Measurements from ENCODE around the gene ZNF789.
"Not testable (repeated sequence)": the region's sequence is repeated elsewhere in the genome, so short reads cannot be mapped to it uniquely, and the experiment has no call there.

ZNF789 gene

GRCh38 chr7:99472561-99473314 is at the start of gene ZNF789:
ZNF789 (plus strand) TSS chr7:99472890; CDS start chr7:99476457, 3,567 bp downstream.
- peak; percentile 71 to 98 (median 95) for DNase-seq

DNA sequence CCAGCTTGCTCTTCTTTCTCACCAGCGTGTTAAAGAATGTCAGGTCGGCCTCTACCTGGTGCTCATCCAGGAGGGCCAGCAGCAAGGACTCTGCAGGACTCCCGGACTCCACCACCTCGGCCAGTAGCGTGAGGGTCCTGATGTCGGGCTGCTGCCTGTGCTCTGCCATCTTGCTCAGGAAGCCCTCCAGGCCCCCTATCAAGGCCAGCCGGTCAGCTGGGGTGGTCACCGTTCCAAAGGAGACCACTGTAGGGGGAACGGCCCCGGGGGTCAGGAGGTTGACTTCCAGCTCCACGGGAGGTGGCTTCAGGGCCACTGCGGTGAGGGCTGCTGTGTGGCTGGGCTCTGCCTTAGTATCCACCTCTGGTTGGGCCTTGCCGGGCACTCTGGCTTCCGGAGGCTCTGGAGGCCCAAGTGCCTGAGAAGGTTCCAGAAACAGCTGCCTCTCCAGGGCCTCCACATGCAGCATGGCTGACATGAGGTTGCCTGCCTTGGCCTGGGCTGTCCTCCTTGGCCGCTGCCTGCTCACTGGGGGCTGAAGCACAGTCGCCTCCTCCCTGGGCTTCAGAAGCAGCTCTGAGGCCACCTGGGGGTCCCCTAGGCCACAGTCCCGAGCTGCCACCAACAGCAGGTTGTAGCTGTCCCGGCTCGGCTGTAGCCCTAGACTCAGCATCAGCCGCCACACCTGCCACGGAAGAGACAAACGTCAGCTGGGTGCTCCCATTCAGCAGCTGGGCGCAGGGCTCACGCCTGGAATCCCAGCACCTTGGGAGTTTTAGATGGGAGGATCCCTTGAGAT is 47.6 kb upstream of the ZNF789 start:
- DNase-seq = no peak

DNA sequence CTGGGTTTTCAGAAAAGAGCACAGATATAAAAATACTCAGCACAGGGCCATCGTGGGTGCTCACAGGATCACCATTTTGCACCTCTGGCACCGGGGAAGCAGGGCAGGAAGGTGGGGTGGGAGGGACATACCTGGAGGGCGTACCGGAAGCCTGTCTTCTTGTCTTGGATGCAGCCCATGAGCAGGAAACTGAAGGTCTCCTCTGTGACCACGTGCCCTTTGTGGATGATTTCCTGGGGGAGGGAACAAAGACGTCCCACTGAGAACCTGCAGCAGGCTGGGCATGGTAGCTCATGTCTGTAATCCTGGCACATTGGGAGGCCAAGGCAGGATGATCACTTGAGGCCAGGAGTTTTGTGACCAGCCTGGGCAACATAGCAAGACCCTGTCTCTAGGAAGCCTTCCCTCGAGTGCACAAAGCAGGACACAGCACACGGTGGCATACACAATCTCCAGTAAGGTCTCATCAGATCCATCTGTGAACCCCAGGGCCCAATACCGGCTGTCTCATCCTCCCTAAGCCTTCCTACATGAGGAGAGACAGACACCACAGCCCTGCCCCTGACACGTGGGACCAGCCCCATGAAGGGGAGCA is 43.6 kb upstream of the ZNF789 start:
- no peak for DNase-seq

- no peak for DNase-seq
Observed at GRCh38 chr7:99429756-99430155, 42.9 kb upstream of the ZNF789 start.

GRCh38 chr7:99431756-99432540 is 40.7 kb upstream of the ZNF789 start:
- DNase-seq = not testable (repeated sequence)

- no peak for DNase-seq
Observed at GRCh38 chr7:99433158-99433557, 39.5 kb upstream of the ZNF789 start.

DNA sequence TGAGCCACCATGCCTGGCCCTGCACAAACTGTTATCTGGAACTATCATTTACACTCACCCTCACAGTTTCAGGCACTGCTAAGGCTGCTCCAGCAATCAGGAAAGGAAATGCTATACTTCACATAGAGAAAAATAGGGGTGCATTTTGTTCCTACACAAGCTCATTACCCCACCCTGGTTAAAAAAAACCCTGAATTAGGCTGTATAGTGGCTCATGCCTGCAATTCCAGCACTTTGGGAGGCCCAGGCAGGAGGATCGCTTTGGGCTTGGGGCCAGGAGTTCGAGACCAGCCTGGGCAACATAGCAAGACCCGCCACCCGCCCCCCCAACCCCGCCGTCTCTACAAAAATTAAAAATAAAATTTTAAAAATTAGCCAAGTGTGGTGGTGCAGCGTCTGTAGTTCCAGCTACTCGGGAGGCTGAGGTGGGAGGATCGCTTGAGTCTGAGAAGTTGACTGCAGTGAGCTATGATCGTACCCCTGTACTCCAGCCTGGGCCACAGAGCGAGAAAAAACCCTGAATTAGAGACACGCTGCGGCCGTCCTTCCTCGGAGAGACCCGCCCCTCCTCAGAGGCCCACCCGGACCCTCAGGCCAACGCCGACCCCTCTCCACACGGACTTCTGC is 34.6 kb upstream of the ZNF789 start:
- no peak for DNase-seq

GRCh38 chr7:99438573-99439480 is 33.9 kb upstream of the ZNF789 start, which contains the start of the genes CPSF4 and PTCD1:
CPSF4 (plus strand) TSS chr7:99438943; CDS start chr7:99439083, 140 bp downstream.
PTCD1 (minus strand) TSS chr7:99438798; CDS start chr7:99435242, 3,556 bp downstream.
- peak; percentile 69 to 96 (median 90) for DNase-seq

DNA sequence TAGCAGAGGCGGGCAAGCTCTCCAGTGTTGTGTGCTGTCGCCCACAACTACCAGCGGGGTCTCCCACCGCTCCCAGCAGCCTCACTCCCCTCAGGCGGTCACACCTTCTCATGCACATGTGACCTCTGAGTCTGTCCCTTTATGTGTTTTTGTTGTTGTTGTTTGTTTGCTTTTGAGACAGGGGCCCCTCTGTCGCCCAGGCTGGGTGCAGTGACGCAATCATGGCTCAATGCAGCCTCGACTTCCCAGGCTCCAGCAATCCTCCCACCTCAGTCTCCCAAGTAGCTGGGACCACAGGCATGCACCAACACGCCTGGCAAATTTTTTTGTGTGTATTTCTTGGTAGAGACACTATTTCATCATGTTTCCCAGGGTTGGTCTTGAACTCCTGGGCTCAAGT is 32.5 kb upstream of the ZNF789 start:
- DNase-seq = no peak

GRCh38 chr7:99446096-99446495 is 26.6 kb upstream of the ZNF789 start:
- no peak for DNase-seq

GRCh38 chr7:99447943-99448342 is 24.7 kb upstream of the ZNF789 start:
- DNase-seq = no peak

- no peak for DNase-seq
Observed at GRCh38 chr7:99448855-99449254, 23.8 kb upstream of the ZNF789 start.

GRCh38 chr7:99449326-99449725 is 23.4 kb upstream of the ZNF789 start:
- no peak for DNase-seq

- DNase-seq = peak in 30 of 56 donors; percentile 5 to 62 (median 34)
Observed at GRCh38 chr7:99451936-99452335, 20.8 kb upstream of the ZNF789 start.

- no peak for DNase-seq
Observed at GRCh38 chr7:99452541-99452940, 20.1 kb upstream of the ZNF789 start.

GRCh38 chr7:99453105-99453504 is 19.6 kb upstream of the ZNF789 start:
- peak in 1 of 56 donors; percentile 17 for DNase-seq

GRCh38 chr7:99455874-99456273 is 16.8 kb upstream of the ZNF789 start:
- no peak for DNase-seq

GRCh38 chr7:99456288-99456687 is 16.4 kb upstream of the ZNF789 start:
- DNase-seq = peak in 12 of 56 donors; percentile 8 to 43 (median 19)

DNA sequence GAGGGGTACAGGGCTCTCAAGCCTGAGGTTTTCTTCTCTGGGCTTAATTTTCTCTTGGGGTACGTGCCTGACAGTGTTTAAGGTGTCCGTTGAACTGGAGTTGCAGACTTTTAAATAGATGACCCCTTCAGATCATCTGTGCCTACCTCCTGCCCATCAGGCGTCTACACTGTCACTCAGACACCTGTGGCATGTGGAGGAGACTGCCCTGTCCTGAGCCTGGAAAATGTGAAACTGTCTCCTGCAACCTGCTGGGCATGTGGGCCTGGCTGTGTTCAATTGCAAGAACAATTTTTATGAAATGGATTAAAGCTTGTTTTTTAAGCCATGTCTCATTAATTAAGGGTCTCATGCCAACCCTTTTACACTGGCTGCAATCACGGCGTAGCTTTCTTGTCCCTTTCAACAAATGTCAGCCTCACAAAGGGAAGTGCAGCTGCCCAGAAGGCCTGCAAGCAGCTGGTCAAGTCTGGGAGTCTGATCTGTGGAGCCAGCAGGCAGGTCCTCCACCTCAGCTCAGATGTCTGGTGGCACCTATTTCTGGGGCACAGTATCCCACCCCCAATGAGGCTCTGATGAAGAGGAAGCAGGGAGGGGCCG is 15.5 kb upstream of the ZNF789 start:
- no peak for DNase-seq
